CD4-positive, alpha-beta memory T cell (primary cell): ENCODE results near the gene OR51B5. TPM values are rescaled to one million over a fixed set of nuclear protein-coding genes. Genes with fewer than 3 reads are reported as not detected.
"Not testable (repeated sequence)": the region's sequence is repeated elsewhere in the genome, so short reads cannot be mapped to it uniquely, and the experiment has no call there.

Experiments used
- CTCF ChIA-PET: fragments of 350-600 bp; sonication (Branson Sonifier 250); formaldehyde crosslinking; loops from one replicate; lab custom pipeline; 2021; ENCODE audit warnings: inconsistent platforms; ENCODE audit not compliant: partially characterized antibody; lab: Charles Lee
- POLR2A ChIA-PET: fragments of 350-600 bp; sonication (Branson Sonifier 250); formaldehyde crosslinking; loops from one replicate; lab custom pipeline; 2021; ENCODE audit not compliant: partially characterized antibody; lab: Charles Lee
- DNase-seq, 5 donors: peaks; one replicate each; pipeline versions ENCODE4 v3.0.0 to v3.0.0-alpha.2; 2020 to 2022; ENCODE audit warnings: mixed read lengths in 1 of 5
- H3K27ac ChIP-seq: one replicate; pipeline ENCODE4 v1.7.0; 2013; ENCODE audit warnings: low read depth, low read length
- H3K27me3 ChIP-seq: 2 replicates; pipeline ENCODE4 v1.7.0; 2013; ENCODE audit warnings: mild to moderate bottlenecking, low read length, moderate library complexity; ENCODE audit not compliant: insufficient read depth
- H3K36me3 ChIP-seq: 2 replicates; pipeline ENCODE4 v1.7.0; 2013; ENCODE audit warnings: mild to moderate bottlenecking, low read length, moderate library complexity; ENCODE audit not compliant: insufficient read depth
- H3K4me1 ChIP-seq: 2 replicates; pipeline ENCODE4 v1.7.0; 2013; ENCODE audit warnings: mild to moderate bottlenecking, low read length, moderate library complexity; ENCODE audit not compliant: insufficient read depth
- H3K4me3 ChIP-seq, 2 donors: one replicate each; pipeline ENCODE4 v1.7.0; 2013; ENCODE audit warnings: low read length in 2 of 2, mild to moderate bottlenecking in 1 of 2
- H3K9me3 ChIP-seq, 2 donors: one replicate each; pipeline ENCODE4 v1.7.0; 2013; ENCODE audit warnings: low read length in 2 of 2, control low read depth in 1 of 2; ENCODE audit not compliant: control insufficient read depth in 1 of 2
- H3K27ac Mint-ChIP-seq, 7 donors: one replicate each; pipeline ENCODE4 v1.8.0; 2020 to 2021; ENCODE audit warnings: mixed read lengths in 7 of 7, mild to moderate bottlenecking in 6 of 7, inconsistent platforms in 3 of 7, moderate library complexity in 3 of 7
- H3K27me3 Mint-ChIP-seq, 2 donors: one replicate each; pipeline ENCODE4 v1.8.0; 2020 to 2021; ENCODE audit warnings: mixed read lengths in 2 of 2
- H3K36me3 Mint-ChIP-seq, 2 donors: one replicate each; pipeline ENCODE4 v1.8.0; 2020 to 2021; ENCODE audit warnings: mixed read lengths in 2 of 2, inconsistent platforms in 1 of 2, mild to moderate bottlenecking in 1 of 2
- H3K4me1 Mint-ChIP-seq, 4 donors: one replicate each; pipeline ENCODE4 v1.8.0; 2020 to 2021; ENCODE audit warnings: mixed read lengths in 4 of 4, mild to moderate bottlenecking in 1 of 4
- H3K4me3 Mint-ChIP-seq, 8 donors: one replicate each; pipeline ENCODE4 v1.8.0; 2020 to 2021; ENCODE audit warnings: mixed read lengths in 8 of 8, mild to moderate bottlenecking in 7 of 8, moderate library complexity in 6 of 8, inconsistent platforms in 3 of 8
- H3K9me3 Mint-ChIP-seq, 8 donors: one replicate each; pipeline ENCODE4 v1.8.0; 2020 to 2021; ENCODE audit warnings: mixed read lengths in 8 of 8, mild to moderate bottlenecking in 5 of 8, inconsistent platforms in 3 of 8, moderate library complexity in 1 of 8
- intact Hi-C: fragments of 100-400 bp; cut with micrococcal nuclease; formaldehyde crosslinking; loops from one replicate; pipeline ENCODE4 v1.15.1; 2023
- polyA plus RNA-seq, 2 donors: library from polyadenylated mRNA; unstranded; fragments of 300-500 nt; fragmentation: Illumina TruSeq; gene quantifications; one replicate each; pipeline ENCODE4 v1.2.3, GENCODE V29; 2021
- total RNA-seq, 2 experiments: library from RNA; stranded (reverse); gene quantifications; one replicate each; pipeline ENCODE4 v1.2.3, GENCODE V29; 2021

OR51B5 gene
- total and polyA plus RNA-seq, 4 experiments from 2014 or later, result not detected

DNA sequence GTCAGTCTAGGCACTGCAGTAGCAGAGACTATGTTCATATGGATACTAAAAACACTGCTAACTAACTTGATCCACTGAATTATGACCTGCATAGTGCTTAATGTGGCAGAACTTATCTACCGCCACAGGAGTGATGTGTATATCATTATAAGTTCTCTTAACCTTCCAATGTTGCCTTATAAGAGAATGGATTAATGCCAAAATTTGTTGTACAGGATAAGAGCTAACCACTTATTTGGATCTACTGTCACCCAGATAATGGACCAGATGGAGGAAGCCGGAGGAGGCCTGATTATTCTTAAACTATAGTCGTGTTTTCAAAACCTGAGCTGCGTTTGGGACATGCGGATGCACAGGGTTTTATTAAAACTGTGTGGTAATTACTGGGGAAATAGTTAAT is 39.7 kb downstream of the OR51B5 start:
- POLR2A ChIA-PET, result no interaction called here
- H3K36me3 ChIP-seq, result no peaks in the 10 kb centered on the region
- DNase-seq, result no peak
- Mint-ChIP-seq H3K4me3 (no peak overlapping the region), H3K27me3 (peaks cover 4 to 5% of the 10 kb centered on the region in 2 donors), H3K9me3 (peaks cover 0 to 3% (median 0%) of the 10 kb centered on the region in 8 donors), H3K36me3 (no peaks in the 10 kb centered on the region), H3K4me1 (no peaks in the 10 kb centered on the region), H3K27ac (no peak overlapping the region)
- no peaks in the 10 kb centered on the region for H3K9me3 ChIP-seq
- H3K27me3 ChIP-seq, result no peaks in the 10 kb centered on the region
- no peaks in the 10 kb centered on the region for H3K4me1 ChIP-seq
- intact Hi-C loops, result no loop called here
- no peak overlapping the region for H3K4me3 ChIP-seq
- CTCF ChIA-PET, result no interaction called here
- no peak overlapping the region for H3K27ac ChIP-seq

DNA sequence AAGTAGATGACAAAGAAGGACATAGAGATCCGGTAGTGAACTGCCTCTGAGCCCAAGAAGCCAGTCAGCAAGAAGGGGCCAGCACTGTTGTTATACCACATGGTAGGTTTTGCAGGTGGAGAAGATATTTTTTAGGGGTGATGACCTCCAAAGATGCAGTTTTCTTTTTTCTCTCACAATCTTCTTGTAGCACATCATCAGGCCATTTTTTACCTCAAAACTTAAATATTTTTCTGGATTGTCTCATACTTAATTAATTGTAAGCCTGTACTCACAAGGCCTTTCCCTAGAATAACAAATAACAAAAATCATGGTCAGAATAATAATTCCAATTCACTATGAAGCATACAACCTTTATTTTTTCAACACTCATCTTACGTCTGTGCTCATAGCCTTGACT is 41.5 kb downstream of the OR51B5 start, which contains the start of gene OR51B4:
Gene OR51B4 (minus strand): TSS at position 101 of the 400 bp plus-strand sequence. CDS start 0 bp downstream, at position 101.
- H3K4me1 Mint-ChIP-seq, result no peaks in the 10 kb centered on the region
- peaks cover 0 to 3% (median 0%) of the 10 kb centered on the region in 8 donors for H3K9me3 Mint-ChIP-seq
- DNase-seq, result no peak
- intact Hi-C loops, result no loop called here
- no peaks in the 10 kb centered on the region for H3K36me3 Mint-ChIP-seq
- H3K36me3 ChIP-seq, result no peaks in the 10 kb centered on the region
- H3K27me3 Mint-ChIP-seq, result peaks cover 5 to 8% of the 10 kb centered on the region in 2 donors
- no peaks in the 10 kb centered on the region for H3K4me1 ChIP-seq
- no peak within 1 kb of the TSS for H3K4me3 Mint-ChIP-seq
- CTCF ChIA-PET, result no interaction called here
- no peak within 1 kb of the TSS for H3K4me3 ChIP-seq
- H3K9me3 ChIP-seq, result no peaks in the 10 kb centered on the region
- no peak within 1 kb of the TSS for H3K27ac Mint-ChIP-seq
- H3K27me3 ChIP-seq, result no peaks in the 10 kb centered on the region
- no peak within 1 kb of the TSS for H3K27ac ChIP-seq
- POLR2A ChIA-PET, result no interaction called here

DNA sequence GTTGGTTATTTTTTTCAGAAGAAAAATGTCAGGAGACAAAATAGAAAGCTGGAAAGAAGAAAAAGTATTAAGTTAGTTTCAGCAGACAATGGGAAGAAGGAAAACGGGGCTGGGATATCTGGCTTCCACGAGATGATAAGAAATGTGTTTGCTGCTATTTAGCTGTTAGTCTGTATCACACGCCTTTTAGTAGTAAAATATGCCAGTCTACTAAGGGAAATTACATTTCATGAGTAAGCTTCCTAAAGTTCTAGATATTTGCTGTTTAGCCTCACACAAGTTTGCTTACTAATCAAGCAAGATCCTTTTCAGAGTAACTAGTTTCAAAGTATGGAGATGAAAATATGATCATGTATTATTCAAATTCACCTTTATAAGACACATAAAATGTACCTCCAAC is 43.1 kb downstream of the OR51B5 start:
- Mint-ChIP-seq H3K27me3 (peaks cover 5 to 7% of the 10 kb centered on the region in 2 donors), H3K36me3 (no peaks in the 10 kb centered on the region), H3K4me1 (no peaks in the 10 kb centered on the region), H3K27ac (no peak overlapping the region), H3K9me3 (peaks cover 0 to 3% (median 0%) of the 10 kb centered on the region in 8 donors), H3K4me3 (no peak overlapping the region)
- CTCF ChIA-PET, result no interaction called here
- intact Hi-C loops, result no loop called here
- DNase-seq, result no peak
- no peaks in the 10 kb centered on the region for H3K27me3 ChIP-seq
- no peaks in the 10 kb centered on the region for H3K9me3 ChIP-seq
- no peaks in the 10 kb centered on the region for H3K4me1 ChIP-seq
- POLR2A ChIA-PET, result no interaction called here
- no peaks in the 10 kb centered on the region for H3K36me3 ChIP-seq
- no peak overlapping the region for H3K4me3 ChIP-seq
- H3K27ac ChIP-seq, result no peak overlapping the region

DNA sequence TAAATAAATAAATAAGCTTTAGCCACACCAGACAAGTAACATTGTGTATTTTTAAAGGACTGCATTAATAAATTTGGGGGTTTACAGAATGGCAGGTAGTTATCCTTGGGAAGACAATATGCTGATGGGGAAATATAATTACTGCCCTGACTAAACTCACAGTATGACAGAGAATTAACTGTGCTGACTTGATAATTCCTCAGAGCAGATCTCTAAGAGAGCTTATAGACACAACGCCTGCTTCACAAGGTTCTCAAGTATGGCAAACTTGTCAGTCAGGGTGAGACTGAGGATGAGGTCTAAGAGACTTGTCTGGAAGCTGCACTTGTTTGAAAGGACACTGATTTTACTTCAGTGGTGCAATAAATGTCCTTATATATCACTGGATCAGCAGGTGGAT is 44.9 kb downstream of the OR51B5 start:
- intact Hi-C loops, result no loop called here

DNA sequence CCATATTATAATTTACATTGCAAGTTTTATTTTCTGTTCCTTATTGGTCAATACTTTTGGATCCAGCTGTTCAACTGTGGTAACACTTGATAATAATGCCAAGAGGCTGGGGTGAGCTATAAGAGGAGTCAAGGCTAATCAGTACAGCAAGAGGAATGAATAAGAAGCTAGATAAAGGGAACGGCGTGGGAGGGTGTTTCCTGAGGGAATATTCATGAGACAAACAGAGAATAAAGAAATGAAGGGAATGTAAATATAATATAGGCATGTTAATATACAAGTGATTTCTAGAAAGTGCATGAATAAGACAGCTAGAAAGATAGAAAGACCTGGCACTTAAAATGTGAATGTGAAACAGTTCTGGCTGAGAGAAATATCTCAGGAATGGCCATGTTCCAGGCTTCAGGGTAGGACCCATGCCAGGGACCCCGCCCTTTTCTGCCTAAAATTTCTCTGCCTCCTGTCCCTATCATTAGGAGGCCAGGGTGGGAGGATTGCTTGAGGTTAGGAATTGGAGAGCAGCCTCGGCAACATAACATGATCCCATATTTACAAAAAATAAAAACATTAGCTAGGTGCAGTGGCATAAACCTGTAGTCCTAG is 45.5 kb downstream of the OR51B5 start:
- ChIA-PET CTCF (no interaction called here), POLR2A (no interaction called here)
- Histone ChIP-seq H3K27me3 (no peaks in the 10 kb centered on the region), H3K9me3 (no peaks in the 10 kb centered on the region), H3K36me3 (no peaks in the 10 kb centered on the region), H3K27ac (no peak overlapping the region), H3K4me1 (no peaks in the 10 kb centered on the region), H3K4me3 (no peak overlapping the region)
- Mint-ChIP-seq H3K27me3 (peaks cover 4 to 5% of the 10 kb centered on the region in 2 donors), H3K4me3 (no peak overlapping the region), H3K36me3 (no peaks in the 10 kb centered on the region), H3K9me3 (peaks cover 0 to 5% (median 0%) of the 10 kb centered on the region in 8 donors), H3K4me1 (no peaks in the 10 kb centered on the region), H3K27ac (no peak overlapping the region)
- intact Hi-C loops, result no loop called here
- DNase-seq, result no peak

More for the DNA sequence above, 44.9 kb downstream of the OR51B5 start:
- H3K27ac ChIP-seq, result no peak overlapping the region
- ChIA-PET CTCF (no interaction called here), POLR2A (no interaction called here)
- no peaks in the 10 kb centered on the region for H3K36me3 ChIP-seq
- no peaks in the 10 kb centered on the region for H3K4me1 ChIP-seq
- H3K4me3 ChIP-seq, result no peak overlapping the region
- peaks cover 4 to 5% of the 10 kb centered on the region in 2 donors for H3K27me3 Mint-ChIP-seq
- H3K9me3 Mint-ChIP-seq, result peaks cover 0 to 3% (median 0%) of the 10 kb centered on the region in 8 donors
- no peaks in the 10 kb centered on the region for H3K36me3 Mint-ChIP-seq
- DNase-seq, result no peak
- H3K4me1 Mint-ChIP-seq, result no peaks in the 10 kb centered on the region
- no peak overlapping the region for H3K4me3 Mint-ChIP-seq
- H3K9me3 ChIP-seq, result no peaks in the 10 kb centered on the region
- no peak overlapping the region for H3K27ac Mint-ChIP-seq
- no peaks in the 10 kb centered on the region for H3K27me3 ChIP-seq

DNA sequence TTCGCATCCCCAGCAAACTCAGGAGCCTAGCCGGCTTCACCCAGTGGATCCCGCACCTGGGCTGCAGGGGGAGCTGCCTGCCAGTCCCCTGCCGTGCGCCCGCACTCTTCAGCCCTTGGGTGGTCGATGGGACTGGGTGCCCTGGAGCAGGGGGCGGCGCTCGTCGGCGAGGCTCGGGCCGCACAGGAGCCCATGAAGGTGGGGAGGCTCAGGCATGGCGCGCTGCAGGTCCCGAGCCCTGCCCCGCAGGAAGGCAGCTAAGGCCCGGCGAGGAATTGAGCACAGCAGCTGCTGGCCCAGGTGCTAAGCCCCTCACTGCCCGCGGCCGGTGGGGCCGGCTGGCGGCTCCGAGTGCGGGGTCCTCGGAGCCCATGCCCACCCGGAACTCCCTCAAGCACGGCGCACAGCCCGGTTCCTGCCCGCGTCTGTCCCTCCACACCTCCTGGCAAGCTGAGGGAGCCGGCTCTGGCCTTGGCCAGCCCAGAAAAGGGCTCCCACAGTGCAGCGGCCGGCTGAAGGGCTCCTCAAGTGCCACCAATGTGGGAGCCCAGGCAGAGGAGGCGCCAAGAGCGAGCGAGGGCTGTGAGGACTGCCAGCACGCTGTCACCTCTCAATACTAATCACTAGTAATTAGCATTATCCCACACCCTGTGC is 48.9 kb downstream of the OR51B5 start:
- H3K27ac Mint-ChIP-seq, H3K9me3 Mint-ChIP-seq, H3K36me3 ChIP-seq, H3K27ac ChIP-seq, H3K27me3 ChIP-seq, POLR2A ChIA-PET, intact Hi-C loops, H3K4me1 ChIP-seq, H3K9me3 ChIP-seq, H3K4me3 Mint-ChIP-seq, H3K4me1 Mint-ChIP-seq, H3K27me3 Mint-ChIP-seq, H3K36me3 Mint-ChIP-seq, H3K4me3 ChIP-seq, CTCF ChIA-PET: not testable (repeated sequence)
- peak in 1 of 5 donors; percentile 30 for DNase-seq

DNA sequence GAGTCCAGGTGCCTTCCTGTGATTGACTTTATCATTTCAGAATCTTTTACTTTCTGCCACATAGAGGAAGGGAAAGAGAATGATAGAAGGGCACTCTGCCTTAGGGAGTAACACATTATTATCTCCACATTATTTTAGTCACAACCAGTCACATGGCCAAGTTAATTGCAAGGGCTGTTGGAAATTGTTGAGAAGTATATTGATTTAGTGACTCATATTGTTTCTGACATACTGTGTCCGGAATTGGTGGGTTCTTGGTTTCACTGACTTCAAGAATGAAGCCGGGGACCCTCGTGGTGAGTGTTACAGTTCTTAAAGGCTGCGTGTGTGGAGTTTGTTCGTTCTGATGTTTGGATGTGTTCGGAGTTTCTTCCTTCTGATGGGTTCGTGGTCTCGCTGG is 50.3 kb downstream of the OR51B5 start:
- Mint-ChIP-seq H3K4me3 (no peak overlapping the region), H3K36me3 (no peaks in the 10 kb centered on the region), H3K4me1 (no peaks in the 10 kb centered on the region), H3K27me3 (peaks cover 0 to 4% of the 10 kb centered on the region in 2 donors), H3K9me3 (peaks cover 0 to 4% (median under 1%) of the 10 kb centered on the region in 8 donors), H3K27ac (no peak overlapping the region)
- intact Hi-C loops, result no loop called here
- Histone ChIP-seq H3K27me3 (no peaks in the 10 kb centered on the region), H3K9me3 (no peaks in the 10 kb centered on the region), H3K4me3 (no peak overlapping the region), H3K27ac (no peak overlapping the region), H3K4me1 (no peaks in the 10 kb centered on the region), H3K36me3 (no peaks in the 10 kb centered on the region)
- ChIA-PET POLR2A (no interaction called here), CTCF (no interaction called here)
- DNase-seq, result no peak
